PC-3 (cell line): Measurements from ENCODE around the gene PTCH1.

Source experiments
- EZH2 ChIP-seq: fragments of 300-600 bp; sonication (generic); IDR thresholded peaks from one replicate; pipeline ENCODE4 v1.6.1; 2017; ENCODE audit warnings: antibody characterized with exemption, mild to moderate bottlenecking, low read length; ENCODE audit not compliant: unreplicated experiment
- TF ChIP-seq, protein P1 (sequence below): fragments of 300-600 bp; sonication (generic); conservative IDR thresholded peaks from 2 replicates; pipeline ENCODE4 v1.5.1; 2017; ENCODE audit warnings: antibody characterized with exemption, low read depth, mild to moderate bottlenecking, low read length

DNA sequence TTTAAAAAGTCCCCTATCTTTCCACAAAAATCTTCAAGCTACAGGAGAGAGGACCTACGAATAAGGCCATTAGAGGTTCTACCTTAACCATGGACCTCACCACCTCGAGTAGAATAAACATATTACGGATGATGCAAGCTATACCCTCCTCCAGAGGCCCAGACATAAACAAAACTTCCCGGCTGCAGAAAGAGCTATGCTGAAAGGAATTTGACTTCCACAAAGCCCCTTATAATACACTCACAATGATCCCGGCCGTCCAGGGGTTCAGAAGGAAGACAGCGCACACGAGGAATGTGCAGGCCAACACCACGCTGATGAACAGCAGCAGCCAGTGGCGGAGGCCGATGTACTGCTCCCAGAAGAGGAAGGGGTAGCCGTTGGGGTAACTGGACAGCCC lies 59.0 kb downstream of the PTCH1 start:
- TF ChIP-seq, protein P1, sequence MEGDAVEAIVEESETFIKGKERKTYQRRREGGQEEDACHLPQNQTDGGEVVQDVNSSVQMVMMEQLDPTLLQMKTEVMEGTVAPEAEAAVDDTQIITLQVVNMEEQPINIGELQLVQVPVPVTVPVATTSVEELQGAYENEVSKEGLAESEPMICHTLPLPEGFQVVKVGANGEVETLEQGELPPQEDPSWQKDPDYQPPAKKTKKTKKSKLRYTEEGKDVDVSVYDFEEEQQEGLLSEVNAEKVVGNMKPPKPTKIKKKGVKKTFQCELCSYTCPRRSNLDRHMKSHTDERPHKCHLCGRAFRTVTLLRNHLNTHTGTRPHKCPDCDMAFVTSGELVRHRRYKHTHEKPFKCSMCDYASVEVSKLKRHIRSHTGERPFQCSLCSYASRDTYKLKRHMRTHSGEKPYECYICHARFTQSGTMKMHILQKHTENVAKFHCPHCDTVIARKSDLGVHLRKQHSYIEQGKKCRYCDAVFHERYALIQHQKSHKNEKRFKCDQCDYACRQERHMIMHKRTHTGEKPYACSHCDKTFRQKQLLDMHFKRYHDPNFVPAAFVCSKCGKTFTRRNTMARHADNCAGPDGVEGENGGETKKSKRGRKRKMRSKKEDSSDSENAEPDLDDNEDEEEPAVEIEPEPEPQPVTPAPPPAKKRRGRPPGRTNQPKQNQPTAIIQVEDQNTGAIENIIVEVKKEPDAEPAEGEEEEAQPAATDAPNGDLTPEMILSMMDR: no peak
- no peak for TF ChIP-seq EZH2
